Smooth muscle cell of bladder (primary cell): ENCODE data around the gene PHF23. TPM values are rescaled to one million over a fixed set of nuclear protein-coding genes. Genes with fewer than 3 reads are reported as not detected.

Experiments used
- total RNA-seq: library from RNA; depleted of rRNA; stranded (reverse); fragments of >200 nt; gene quantifications from 2 replicates; pipeline ENCODE4 v1.2.3, GENCODE V29; 2014

Gene PHF23
- total RNA-seq = 38.3 and 47.5 TPM in 2 replicates

GRCh38 chr17:7239091-7240027, at the start of gene PHF23:
Gene PHF23 (minus strand): TSS chr17:7239457. CDS start chr17:7239279, 178 bp downstream.

DNA sequence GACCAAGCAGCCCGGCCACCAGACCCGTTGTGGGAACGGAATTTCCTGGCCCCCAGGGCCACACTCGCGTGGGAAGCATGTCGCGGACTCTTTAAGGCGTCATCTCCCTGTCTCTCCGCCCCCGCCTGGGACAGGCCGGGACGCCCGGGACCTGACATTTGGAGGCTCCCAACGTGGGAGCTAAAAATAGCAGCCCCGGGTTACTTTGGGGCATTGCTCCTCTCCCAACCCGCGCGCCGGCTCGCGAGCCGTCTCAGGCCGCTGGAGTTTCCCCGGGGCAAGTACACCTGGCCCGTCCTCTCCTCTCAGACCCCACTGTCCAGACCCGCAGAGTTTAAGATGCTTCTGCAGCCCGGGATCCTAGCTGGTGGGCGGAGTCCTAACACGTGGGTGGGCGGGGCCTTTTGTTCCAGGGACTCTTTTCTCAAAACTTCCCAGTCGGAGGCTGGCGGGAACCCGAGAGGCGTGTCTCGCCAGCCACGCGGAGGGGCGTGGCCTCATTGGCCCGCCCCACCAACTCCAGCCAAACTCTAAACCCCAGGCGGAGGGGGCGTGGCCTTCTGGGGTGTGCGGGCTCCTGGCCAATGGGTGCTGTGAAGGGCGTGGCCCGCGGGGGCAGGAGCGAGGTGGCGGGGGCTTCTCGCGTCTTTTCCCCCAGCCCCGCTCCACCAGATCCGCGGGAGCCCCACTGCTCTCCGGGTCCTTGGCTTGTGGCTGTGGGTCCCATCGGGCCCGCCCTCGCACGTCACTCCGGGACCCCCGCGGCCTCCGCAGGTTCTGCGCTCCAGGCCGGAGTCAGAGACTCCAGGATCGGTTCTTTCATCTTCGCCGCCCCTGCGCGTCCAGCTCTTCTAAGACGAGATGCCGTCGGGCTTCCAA, 42.1 kb upstream of the PHF23 start, which contains the start of gene SLC2A4:
TSS of gene SLC2A4 (plus strand) at position 645 of the 879 bp plus-strand sequence. CDS start at position 862, 217 bp downstream.

DNA sequence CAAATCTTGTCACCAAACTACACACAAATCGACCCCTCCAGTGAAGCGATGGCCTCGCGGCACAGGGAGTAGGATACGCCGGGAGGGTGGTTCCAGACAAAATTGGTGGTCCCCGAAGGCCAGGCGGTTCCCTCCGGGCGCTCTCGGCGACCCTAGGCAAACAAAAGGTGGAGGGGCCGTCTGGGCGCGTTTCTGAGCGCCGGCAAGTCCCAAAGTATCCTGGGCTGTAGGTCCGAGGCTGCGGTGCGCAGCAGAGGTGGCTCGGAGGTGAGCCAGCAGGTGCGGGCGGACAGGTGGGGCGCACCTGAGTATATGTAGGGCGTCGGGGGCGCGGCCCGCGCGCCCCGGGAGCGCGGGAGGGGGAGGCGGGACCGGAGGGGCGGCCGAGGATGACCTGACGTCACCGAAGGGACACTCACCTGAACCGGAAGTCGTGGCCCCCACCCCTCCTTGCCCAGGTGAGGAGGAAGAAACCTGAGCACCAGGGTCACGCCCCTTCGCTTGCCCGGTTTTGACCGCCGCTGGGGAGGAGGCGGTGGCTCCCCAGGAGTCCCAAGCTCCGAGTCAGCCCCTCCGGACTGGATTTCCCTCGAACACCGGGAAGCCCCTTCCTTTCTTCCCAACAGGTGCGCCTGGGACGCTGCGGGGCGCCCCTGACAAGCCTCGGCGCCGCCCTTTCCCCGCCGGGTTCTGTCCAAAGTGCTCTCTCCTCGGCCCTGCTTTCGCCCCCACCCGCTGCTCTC, 23.1 kb upstream of the PHF23 start, which contains the start of gene CLDN7:
TSS of gene CLDN7 (minus strand) at position 287 of the 743 bp plus-strand sequence. CDS start 435 bp downstream, outside the sequence.

GRCh38 chr17:7252176-7253043, 13.2 kb upstream of the PHF23 start, which contains the start of gene ELP5:
Gene ELP5 (plus strand): TSS chr17:7252215. CDS start chr17:7252551, 336 bp downstream.

GRCh38 chr17:7251661-7252175, 12.5 kb upstream of the PHF23 start, which contains the start of gene CTDNEP1:
Gene CTDNEP1 (minus strand): TSS chr17:7251734. CDS start chr17:7251296, 438 bp downstream.

DNA sequence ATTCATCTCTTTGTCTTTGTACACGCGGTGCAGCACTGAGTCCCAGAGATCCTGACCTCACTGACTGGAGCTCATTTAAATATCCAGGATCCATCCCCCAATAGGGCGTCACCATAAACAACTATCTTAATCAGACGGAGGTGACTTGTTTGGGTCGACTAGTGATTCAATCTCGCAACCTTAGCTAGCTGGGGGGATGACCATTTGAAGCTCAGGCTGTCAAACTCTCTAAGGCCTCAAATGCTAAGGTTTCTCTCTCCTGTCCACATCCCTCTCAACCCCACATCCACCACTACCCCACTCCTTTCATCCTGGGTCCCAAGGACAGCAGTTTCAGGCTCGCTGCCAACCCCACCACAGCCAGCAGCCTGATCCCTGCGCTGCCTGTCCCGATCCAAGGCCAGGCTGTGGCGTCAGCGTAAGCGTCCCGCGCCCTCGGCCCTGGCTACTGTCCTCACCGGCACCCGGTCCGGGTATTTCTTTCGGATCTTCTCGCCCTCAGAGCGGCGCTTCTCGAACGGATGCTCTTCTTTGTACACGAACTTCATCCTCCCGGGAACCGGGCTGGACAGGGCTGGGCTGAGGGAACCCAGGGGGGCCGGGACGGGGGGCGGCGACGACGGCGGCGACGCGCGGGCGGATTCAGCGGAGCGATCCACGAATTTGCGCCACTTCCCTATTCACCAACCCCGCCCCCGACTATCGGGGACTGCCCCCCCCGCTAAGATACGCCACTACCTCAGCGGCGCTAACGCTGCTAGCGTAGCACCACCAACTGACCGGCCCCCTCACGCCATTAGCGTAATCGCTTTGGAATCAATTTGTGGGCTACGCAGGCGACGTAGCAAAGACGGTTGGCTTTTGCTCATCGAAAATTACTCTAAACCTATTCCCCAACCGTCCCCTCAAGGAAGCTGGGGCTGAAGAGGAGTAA, 2.8 kb upstream of the PHF23 start, which contains the start of gene GABARAP:
TSS of gene GABARAP (minus strand) at position 667 of the 934 bp plus-strand sequence. CDS start at position 548, 119 bp downstream.

DNA sequence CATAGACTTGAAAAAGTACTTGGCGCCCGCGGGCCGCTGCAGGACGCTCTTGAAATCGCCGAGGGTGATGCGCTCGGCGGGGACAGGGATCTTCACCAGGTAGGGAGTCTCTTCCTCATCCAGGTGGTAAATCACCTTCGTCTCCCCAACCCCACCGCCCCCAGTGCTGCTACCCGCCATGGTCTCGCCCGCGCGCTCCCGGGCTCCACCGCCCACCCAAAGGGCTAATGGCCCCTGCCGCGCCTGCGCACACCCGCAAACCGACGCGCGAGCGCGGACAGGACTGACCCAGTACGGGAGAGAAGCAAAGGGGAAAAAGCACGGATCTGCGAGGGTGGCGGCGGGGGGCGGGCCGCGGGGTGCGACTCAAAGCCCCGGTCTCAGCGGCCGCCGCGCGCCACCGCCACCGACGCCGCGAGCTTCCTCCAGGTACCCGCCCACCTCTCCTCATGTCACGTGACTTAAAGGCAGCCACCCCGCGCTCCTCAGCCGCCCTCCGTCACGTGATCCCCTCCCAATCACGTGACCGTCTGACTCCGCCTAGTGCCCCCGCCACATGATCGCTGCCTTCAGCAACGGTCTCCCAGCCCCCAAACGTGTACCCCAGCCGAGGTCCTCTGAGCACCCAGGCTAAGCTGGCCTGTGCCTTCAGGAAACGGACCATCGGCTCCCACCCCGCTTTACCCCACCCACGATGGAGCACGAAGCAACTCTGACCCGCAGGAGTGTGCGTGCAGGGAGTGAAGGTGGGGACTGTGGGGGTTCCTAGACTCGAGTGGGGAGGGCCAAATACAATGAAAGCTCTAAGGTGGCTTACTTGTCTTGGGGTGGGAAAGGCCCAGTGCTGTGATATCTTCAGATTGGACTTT, 4.9 kb downstream of the PHF23 start, which contains the start of gene DVL2:
TSS of gene DVL2 (minus strand) at position 435 of the 869 bp plus-strand sequence. CDS start at position 180, 255 bp downstream.

GRCh38 chr17:7219812-7220592, 19.3 kb downstream of the PHF23 start, which contains the start of the genes ACADVL and DLG4:
Gene ACADVL (plus strand): TSS chr17:7219938. CDS start chr17:7219985, 47 bp downstream.
Gene DLG4 (minus strand): TSS chr17:7219836.

Other genes with a start within 250 kb of the PHF23 start
- gene ALOX12, start 243.4 kb downstream of the PHF23 start, total RNA-seq = not detected in 2 replicates
- 34.1 and 44.0 TPM in 2 replicates for gene RNASEK, start 226.8 kb downstream of the PHF23 start, total RNA-seq
- 0.83 TPM in 1 of 2 replicates, not detected in the other for gene BCL6B, start 216.4 kb downstream of the PHF23 start, total RNA-seq
- gene SLC16A13, start 203.4 kb downstream of the PHF23 start, total RNA-seq = 0.57 and 0.92 TPM in 2 replicates
- 0.28 TPM in 2 replicates for gene SLC16A11, start 195.4 kb downstream of the PHF23 start, total RNA-seq
- not detected in 2 replicates for gene CLEC10A, start 159.2 kb downstream of the PHF23 start, total RNA-seq
- gene ASGR2, start 124.6 kb downstream of the PHF23 start, total RNA-seq = not detected in 2 replicates
- 0.28 and 0.37 TPM in 2 replicates for gene ASGR1, start 60.1 kb downstream of the PHF23 start, total RNA-seq
- 9.0 and 18.4 TPM in 2 replicates for gene DLG4, start 19.6 kb downstream of the PHF23 start, total RNA-seq
- 227 and 290 TPM in 2 replicates for gene ACADVL, start 19.5 kb downstream of the PHF23 start, total RNA-seq
- gene DVL2, start 4.9 kb downstream of the PHF23 start, total RNA-seq = 78.2 and 87.1 TPM in 2 replicates
- gene GABARAP, start 3.0 kb upstream of the PHF23 start, total RNA-seq = 168 and 193 TPM in 2 replicates
- gene CTDNEP1, start 12.3 kb upstream of the PHF23 start, total RNA-seq = 15.2 and 17.6 TPM in 2 replicates
- gene ELP5, start 12.8 kb upstream of the PHF23 start, total RNA-seq = 26.5 and 27.7 TPM in 2 replicates
- gene CLDN7, start 23.0 kb upstream of the PHF23 start, total RNA-seq = 1.3 and 1.6 TPM in 2 replicates
- gene SLC2A4, start 42.3 kb upstream of the PHF23 start, total RNA-seq = 0.28 TPM in 2 replicates
- gene YBX2, start 55.2 kb upstream of the PHF23 start, total RNA-seq = 0.09 TPM in 1 of 2 replicates, not detected in the other
- gene EIF5A, start 68.2 kb upstream of the PHF23 start, total RNA-seq = 397 and 405 TPM in 2 replicates
- 26.2 and 32.5 TPM in 2 replicates for gene GPS2, start 75.9 kb upstream of the PHF23 start, total RNA-seq
- gene NEURL4, start 89.9 kb upstream of the PHF23 start, total RNA-seq = 14.4 and 23.1 TPM in 2 replicates
- 2.1 and 3.3 TPM in 2 replicates for gene ACAP1, start 97.1 kb upstream of the PHF23 start, total RNA-seq
- gene KCTD11, start 112.7 kb upstream of the PHF23 start, total RNA-seq = 6.8 and 16.4 TPM in 2 replicates
- not detected in 2 replicates for gene TMEM95, start 115.7 kb upstream of the PHF23 start, total RNA-seq
- 0.37 and 0.57 TPM in 2 replicates for gene TNK1, start 141.6 kb upstream of the PHF23 start, total RNA-seq
- 13.9 and 14.4 TPM in 2 replicates for gene PLSCR3, start 155.1 kb upstream of the PHF23 start, total RNA-seq
- 105 and 158 TPM in 2 replicates for gene TMEM256, start 164.6 kb upstream of the PHF23 start, total RNA-seq
- 4.1 and 6.3 TPM in 2 replicates for gene NLGN2, start 168.4 kb upstream of the PHF23 start, total RNA-seq
- gene SPEM1, start 180.9 kb upstream of the PHF23 start, total RNA-seq = not detected in 2 replicates
- gene SPEM2, start 186.2 kb upstream of the PHF23 start, total RNA-seq = not detected in 2 replicates
- gene SPEM3, start 189.4 kb upstream of the PHF23 start, total RNA-seq = not detected in 2 replicates
- 0.71 and 0.74 TPM in 2 replicates for gene TMEM102, start 196.0 kb upstream of the PHF23 start, total RNA-seq
- 0.71 and 3.4 TPM in 2 replicates for gene FGF11, start 200.1 kb upstream of the PHF23 start, total RNA-seq
- gene CHRNB1, start 205.6 kb upstream of the PHF23 start, total RNA-seq = 5.9 and 7.3 TPM in 2 replicates
- gene ZBTB4, start 240.2 kb upstream of the PHF23 start, total RNA-seq = 14.8 and 19.0 TPM in 2 replicates
- gene SLC35G6, start 242.0 kb upstream of the PHF23 start, total RNA-seq = not detected in 2 replicates
- 65.1 and 79.0 TPM in 2 replicates for gene POLR2A, start 244.9 kb upstream of the PHF23 start, total RNA-seq